ENCODE data around the gene MDGA2. TPM values are rescaled to one million over a fixed set of nuclear protein-coding genes. Genes with fewer than 3 reads are reported as not detected.
"Not testable (repeated sequence)": the region's sequence is repeated elsewhere in the genome, so short reads cannot be mapped to it uniquely, and the experiment has no call there.

Gene MDGA2
- total and polyA plus RNA-seq, 9 of the 15 experiments (the other 6 are each of a cell fraction or from before 2014, with no cell fraction given) = 0.01 to 0.18 (median 0.03) TPM; not detected in 5

- no peak overlapping the region for H3K4me2 ChIP-seq (ENCODE audit: insufficient read depth, low read length)
- no peak overlapping the region for H3K9ac ChIP-seq (ENCODE audit: insufficient read depth in 1 of 2, low read depth in 2 of 2, low read length in 2 of 2)
- H3K79me2 ChIP-seq (ENCODE audit: control insufficient read depth, insufficient read depth, low read length) = no peaks in the 10 kb centered on the region
- H3K36me3 ChIP-seq (ENCODE audit: control insufficient read depth, insufficient read depth, low read length) = no peaks in the 10 kb centered on the region
- H3K9me1 ChIP-seq (ENCODE audit: control insufficient read depth, insufficient read depth, low read length) = no peaks in the 10 kb centered on the region
- H3K4me3 ChIP-seq = no peak overlapping the region
- 0% methylated on average over 1 of the region's 1 CpG for WGBS (ENCODE audit: insufficient coverage, low coverage, missing lambda C conversion rate)
- H4K20me1 ChIP-seq (replicated peaks; ENCODE audit: control insufficient read depth, insufficient read depth, low read length) = no peaks in the 10 kb centered on the region
- no peak overlapping the region for H3K27ac ChIP-seq (ENCODE audit: extremely low read depth, low read depth, low read length)
- DNase-seq (ENCODE audit: extremely low read depth in 1 of 4, low spot score in 3 of 4) (no peak), FAIRE-seq (no peak), ATAC-seq (no peak)
- H3K27me3 ChIP-seq (ENCODE audit: control insufficient read depth in 2 of 2, insufficient read depth in 2 of 2, low read length in 2 of 2) = no peaks in the 10 kb centered on the region
- BruUV-seq (replicated peaks) = no TSS peak
- intact Hi-C loops (cut with micrococcal nuclease) (no loop called here), in situ Hi-C loops (cut with MboI) (no loop called here)
- H3K4me1 ChIP-seq (replicated peaks in 1 of 2; ENCODE audit: control insufficient read depth in 2 of 2, insufficient read depth in 2 of 2, low read length in 2 of 2) = no peaks in the 10 kb centered on the region
- no peak for TF ChIP-seq CBX8 (IDR thresholded peaks at IDR 0.05; ENCODE audit: borderline replicate concordance, extremely low read depth, low read depth, low read length, poor library complexity, severe bottlenecking)
- H3K9me3 ChIP-seq (replicated peaks; ENCODE audit: control insufficient read depth, insufficient read depth, low read depth, low read length) = no peaks in the 10 kb centered on the region
- H2AFZ ChIP-seq (ENCODE audit: low read depth, low read length) = no peak overlapping the region
- ChIA-PET POLR2A (no interaction called here), CTCF (ENCODE audit: low intra/inter-chr PET ratio) (no interaction called here)
Measured at GRCh38 chr14:47194055-47194454, 481.4 kb downstream of the MDGA2 start.

DNA sequence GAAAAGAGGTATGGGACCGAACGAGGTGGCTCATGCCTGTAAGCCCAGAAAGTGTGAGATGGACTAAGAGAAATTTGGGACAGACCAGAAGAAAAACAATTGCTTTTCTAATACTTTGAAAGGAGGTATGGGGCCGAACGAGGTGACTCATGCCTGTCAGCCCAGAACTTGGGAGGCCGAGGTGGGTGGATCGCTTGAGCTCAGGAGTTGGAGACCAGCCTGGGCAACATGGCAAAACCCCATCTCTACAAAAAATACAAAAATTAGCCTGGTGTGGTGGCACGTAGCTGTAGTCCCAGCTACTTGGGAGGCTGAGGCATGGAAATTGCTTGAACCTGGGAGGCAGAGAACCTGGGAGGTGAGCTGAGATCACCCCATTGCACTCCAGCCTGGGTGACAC is 483.2 kb downstream of the MDGA2 start:
- BruUV-seq (replicated peaks); H3K27me3 ChIP-seq (ENCODE audit: control insufficient read depth in 2 of 2, insufficient read depth in 2 of 2, low read length in 2 of 2); H2AFZ ChIP-seq (ENCODE audit: low read depth, low read length); H3K9ac ChIP-seq (ENCODE audit: insufficient read depth in 1 of 2, low read depth in 2 of 2, low read length in 2 of 2); CTCF ChIA-PET (ENCODE audit: low intra/inter-chr PET ratio); H3K36me3 ChIP-seq (ENCODE audit: control insufficient read depth, insufficient read depth, low read length); FAIRE-seq; H4K20me1 ChIP-seq (replicated peaks; ENCODE audit: control insufficient read depth, insufficient read depth, low read length); H3K27ac ChIP-seq (ENCODE audit: extremely low read depth, low read depth, low read length); H3K4me3 ChIP-seq; H3K9me1 ChIP-seq (ENCODE audit: control insufficient read depth, insufficient read depth, low read length); H3K4me1 ChIP-seq (replicated peaks in 1 of 2; ENCODE audit: control insufficient read depth in 2 of 2, insufficient read depth in 2 of 2, low read length in 2 of 2); DNase-seq (ENCODE audit: extremely low read depth in 1 of 4, low spot score in 3 of 4); H3K79me2 ChIP-seq (ENCODE audit: control insufficient read depth, insufficient read depth, low read length); in situ Hi-C loops (cut with MboI); H3K9me3 ChIP-seq (replicated peaks; ENCODE audit: control insufficient read depth, insufficient read depth, low read depth, low read length); intact Hi-C loops (cut with micrococcal nuclease); ATAC-seq; H3K4me2 ChIP-seq (ENCODE audit: insufficient read depth, low read length): not testable (repeated sequence)
- 0% methylated on average over 7 of the region's 7 CpGs for WGBS (ENCODE audit: insufficient coverage, low coverage, missing lambda C conversion rate)
- POLR2A ChIA-PET = interaction anchor here (0.7 kb wide), 1 partner anchor 721 kb away, joined by 3 read pairs; no protein-coding TSS in a partner anchor

Data from K562 (cell line).